OCI-LY7 (cell line): ENCODE results near the gene ACSL3. TPM values are rescaled to one million over a fixed set of nuclear protein-coding genes. Genes with fewer than 3 reads are reported as not detected.

Experiments
- BruUV-seq: library from RNA; stranded (reverse); fragments of 400-500 nt; replicated peaks from 2 replicates; lab custom pipeline; 2021; lab: Mats Ljungman, UMichigan
- CTCF ChIA-PET: fragments of 300-600 bp; sonication (Branson Sonifier 250); formaldehyde crosslinking; loops from one replicate; lab custom pipeline; 2022; ENCODE audit warnings: antibody characterized with exemption; ENCODE audit not compliant: unreplicated experiment; lab: Charles Lee
- POLR2A ChIA-PET: fragments of 300-600 bp; sonication (Branson Sonifier 250); formaldehyde crosslinking; loops from one replicate; lab custom pipeline; 2022; ENCODE audit warnings: antibody characterized with exemption; lab: Charles Lee
- DNase-seq: peaks from one replicate; pipeline ENCODE4 v3.0.0-alpha.2; 2015; ENCODE audit warnings: low spot score
- H2AFZ ChIP-seq: fragments of 200-600 bp; sonication (generic), shearing (Covaris generic); 2 replicates; pipeline ENCODE4 v1.6.1; 2014; ENCODE audit warnings: mild to moderate bottlenecking, antibody characterized with exemption, low read length, moderate library complexity
- H3K27ac ChIP-seq: fragments of 200-600 bp; sonication (generic); 2 replicates; pipeline ENCODE4 v1.5.1; 2014; ENCODE audit warnings: mixed run types, low read depth, mild to moderate bottlenecking, moderate library complexity, low read length, inconsistent platforms; ENCODE audit not compliant: poor library complexity, severe bottlenecking
- H3K36me3 ChIP-seq: fragments of 200-600 bp; sonication (generic); 2 replicates; pipeline ENCODE4 v1.6.1; 2014; ENCODE audit warnings: mild to moderate bottlenecking, antibody characterized with exemption, low read length, moderate library complexity, mixed read lengths; ENCODE audit not compliant: insufficient read depth
- H3K4me1 ChIP-seq: fragments of 200-600 bp; sonication (generic); 2 replicates; pipeline ENCODE4 v1.5.1; 2014; ENCODE audit warnings: mild to moderate bottlenecking, low read length; ENCODE audit not compliant: insufficient read depth, poor library complexity, severe bottlenecking
- H3K4me2 ChIP-seq: fragments of 200-600 bp; sonication (generic); 2 replicates; pipeline ENCODE4 v1.6.1; 2014; ENCODE audit warnings: mild to moderate bottlenecking, low read length
- H3K4me3 ChIP-seq: fragments of 200-600 bp; sonication (generic); 2 replicates; pipeline ENCODE4 v1.5.1; 2014; ENCODE audit warnings: mild to moderate bottlenecking, low read depth, low read length; ENCODE audit not compliant: poor library complexity, severe bottlenecking
- H3K79me2 ChIP-seq: fragments of 200-600 bp; sonication (generic); 2 replicates; pipeline ENCODE4 v1.6.1; 2016; ENCODE audit warnings: low read depth, mild to moderate bottlenecking, low read length, moderate library complexity, mixed read lengths; ENCODE audit not compliant: insufficient read depth
- H3K9me2 ChIP-seq: fragments of 200-600 bp; sonication (generic); 2 replicates; pipeline ENCODE4 v1.6.1; 2016; ENCODE audit warnings: mild to moderate bottlenecking, low read length, mixed read lengths; ENCODE audit not compliant: insufficient read depth
- H3K9me3 ChIP-seq: fragments of 200-600 bp; sonication (generic); 2 replicates; pipeline ENCODE4 v1.6.1; 2014; ENCODE audit warnings: mild to moderate bottlenecking, mixed run types, low read length, mixed read lengths
- H4K20me1 ChIP-seq: fragments of 200-600 bp; sonication (generic); 2 replicates; pipeline ENCODE4 v1.6.1; 2014; ENCODE audit warnings: mild to moderate bottlenecking, antibody characterized with exemption, low read length, moderate library complexity, mixed read lengths; ENCODE audit not compliant: insufficient read depth
- CTCF ChIP-seq: fragments of 200-600 bp; sonication (generic); conservative IDR thresholded peaks from 2 replicates; pipeline ENCODE4 v1.5.1; 2014; ENCODE audit warnings: mild to moderate bottlenecking, antibody characterized with exemption, low read length, moderate library complexity, mixed read lengths
- EZH2phosphoT487 ChIP-seq: fragments of 200-600 bp; sonication (generic); IDR thresholded peaks from 2 replicates; pipeline ENCODE4 v1.6.1; 2018; ENCODE audit warnings: low read depth, borderline replicate concordance, mild to moderate bottlenecking, mixed run types, antibody characterized with exemption, low read length, moderate library complexity, mixed read lengths
- intact Hi-C: fragments of 100-400 bp; cut with micrococcal nuclease; formaldehyde crosslinking; loops from one replicate; pipeline ENCODE4 v1.10.0; 2022; ENCODE audit not compliant: unreplicated experiment
- total RNA-seq, 2 experiments: library from RNA; depleted of rRNA in 1 of 2; stranded (reverse); fragments of >200 nt in 1 of 2; shearing (Covaris generic) in 1 of 2; gene quantifications; 2 replicates each; pipeline ENCODE4 v1.2.3, GENCODE V29; 2014 to 2022

Gene ACSL3
- total RNA-seq, 2 experiments from 2014 or later = 62.6 to 83.2 TPM

GRCh38 chr2:222854773-222855700 is 5.8 kb upstream of the ACSL3 start:
- DNase-seq = no peak
- peaks cover 6% of the 10 kb centered on the region for H3K4me1 ChIP-seq
- TF ChIP-seq CTCF = no peak
- H3K79me2 ChIP-seq = no peaks in the 10 kb centered on the region
- no peaks in the 10 kb centered on the region for H4K20me1 ChIP-seq
- POLR2A ChIA-PET = interaction anchor here (0.8 kb wide), 1 partner anchor 138 kb away, joined by 4 read pairs; no protein-coding TSS in a partner anchor
- no peaks in the 10 kb centered on the region for H3K9me3 ChIP-seq
- no peak overlapping the region for H3K4me3 ChIP-seq
- CTCF ChIA-PET = interaction anchor here (0.6 kb wide), 1 partner anchor 19 kb away, joined by 3 read pairs; no protein-coding TSS in a partner anchor
- H2AFZ ChIP-seq = no peak overlapping the region
- no peak overlapping the region for H3K27ac ChIP-seq
- no peaks in the 10 kb centered on the region for H3K9me2 ChIP-seq
- no TSS peak for BruUV-seq
- intact Hi-C loops = no loop called here
- H3K36me3 ChIP-seq = no peaks in the 10 kb centered on the region
- H3K4me2 ChIP-seq = no peak overlapping the region

DNA sequence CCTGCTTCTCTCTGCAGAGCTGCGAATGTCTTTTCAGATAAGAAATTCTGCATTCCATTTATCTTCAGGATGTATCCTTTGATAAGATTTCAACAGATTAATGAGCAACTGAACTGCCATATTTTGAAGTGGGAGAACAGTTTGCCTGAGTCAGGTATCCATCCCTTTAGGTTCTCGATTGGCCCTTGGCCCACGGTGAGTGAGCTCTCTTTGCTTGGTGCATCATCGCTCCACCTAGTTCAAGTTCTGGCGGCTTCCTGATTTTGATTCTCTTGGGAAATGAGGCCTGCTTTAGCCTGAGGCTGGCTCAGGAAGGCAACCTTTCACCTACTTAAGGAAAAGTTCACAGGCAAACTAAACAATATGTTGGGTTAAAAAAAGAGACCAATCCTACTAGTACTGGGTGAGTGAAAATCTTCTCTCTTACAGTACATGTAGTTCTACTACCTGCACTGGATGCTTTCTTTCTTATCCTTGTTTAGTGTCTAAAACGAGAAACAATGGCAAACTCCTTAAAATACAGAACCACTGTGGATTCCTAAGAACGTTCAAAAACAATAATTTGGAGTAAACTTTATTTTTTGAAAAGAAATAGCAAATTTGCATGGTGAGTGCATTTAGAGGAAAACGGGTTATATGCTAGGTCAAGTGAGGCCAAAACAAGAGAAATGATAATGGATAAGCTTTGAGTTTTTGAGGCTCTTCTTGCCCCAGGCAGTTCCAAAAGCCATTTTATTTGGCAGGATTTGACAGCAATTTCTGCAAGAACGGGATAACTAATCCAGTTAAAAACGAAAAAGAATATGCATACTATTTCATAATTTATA is 837 bp upstream of the ACSL3 start:
- H4K20me1 ChIP-seq = peaks cover 36% of the 10 kb centered on the region
- peak overlapping the region; percentile 92 for H3K4me3 ChIP-seq
- H2AFZ ChIP-seq = peak overlapping the region; percentile 53
- peaks cover 38% of the 10 kb centered on the region for H3K79me2 ChIP-seq
- TF ChIP-seq EZH2phosphoT487 (no peak), CTCF (no peak)
- H3K4me1 ChIP-seq = peaks cover 34% of the 10 kb centered on the region
- peak overlapping the region; percentile 12 for H3K27ac ChIP-seq
- no peaks in the 10 kb centered on the region for H3K9me3 ChIP-seq
- no TSS peak for BruUV-seq
- CTCF ChIA-PET = interaction anchor here (1.5 kb wide), 1 partner anchor 51 kb away, joined by 3 read pairs; no protein-coding TSS in a partner anchor
- DNase-seq = peak; percentile 10
- no peaks in the 10 kb centered on the region for H3K9me2 ChIP-seq
- H3K36me3 ChIP-seq = no peaks in the 10 kb centered on the region
- intact Hi-C loops = loop anchor here (1.0 to 2.0 kb wide), 4 partner anchors 43 to 79 kb away; no protein-coding TSS in a partner anchor
- H3K4me2 ChIP-seq = peak overlapping the region; percentile 53
- POLR2A ChIA-PET = interaction anchor here (0.5 to 2.6 kb wide), 6 partner anchors 11 to 147 kb away, joined by 3 to 16 read pairs (median 6); no protein-coding TSS in a partner anchor
